HG02610 (cell line): ENCODE results near the gene EVPLL.
"Not testable (repeated sequence)": the region's sequence is repeated elsewhere in the genome, so short reads cannot be mapped to it uniquely, and the experiment has no call there.

Experiments
- ATAC-seq: cut with Tn5 transposase; IDR thresholded peaks from one replicate; pipeline ENCODE4 v1.9.1; 2021; ENCODE audit warnings: mild to moderate bottlenecking, moderate library complexity; ENCODE audit not compliant: unreplicated experiment

The EVPLL gene

DNA sequence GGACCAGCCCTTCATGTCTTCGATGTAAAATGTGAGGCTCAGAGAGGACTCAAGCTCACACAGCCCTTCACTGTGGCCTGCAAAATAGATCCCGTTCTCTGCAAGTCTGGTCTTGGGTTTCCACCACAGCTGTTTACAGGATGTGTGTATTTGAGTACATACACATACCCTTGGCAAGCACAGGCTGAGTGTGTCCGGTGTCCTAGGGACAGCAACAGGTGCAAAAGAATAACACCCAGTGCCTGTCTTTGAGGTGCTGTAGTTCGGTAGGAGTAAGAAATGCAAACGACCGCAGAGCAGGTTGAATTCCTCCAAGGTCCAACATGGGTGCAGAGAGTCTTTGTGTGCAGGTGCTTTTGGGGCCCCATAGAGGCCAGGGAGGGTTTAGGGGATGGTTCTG, 44.9 kb downstream of the EVPLL start:
- not testable (repeated sequence) for ATAC-seq

DNA sequence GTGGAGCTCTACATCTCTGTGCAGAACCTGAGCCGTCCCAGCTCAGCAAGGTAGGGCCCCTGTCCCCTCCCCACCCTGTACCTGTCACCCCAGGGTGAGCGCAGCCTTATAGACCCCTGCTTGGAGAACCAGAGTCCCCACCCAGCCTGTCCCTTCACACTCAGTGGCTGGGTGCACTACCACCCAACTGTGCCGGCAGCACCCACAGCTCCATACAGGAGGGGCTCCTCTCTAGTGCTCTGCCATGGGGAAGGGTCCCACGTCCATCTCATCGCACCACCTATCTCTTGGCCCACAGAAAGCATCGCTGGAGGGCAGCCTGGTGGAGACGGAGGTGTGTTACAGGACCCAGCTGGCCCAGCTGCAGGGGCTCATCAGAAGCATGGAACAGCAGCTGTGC, 45.4 kb downstream of the EVPLL start:
- not testable (repeated sequence) for ATAC-seq

DNA sequence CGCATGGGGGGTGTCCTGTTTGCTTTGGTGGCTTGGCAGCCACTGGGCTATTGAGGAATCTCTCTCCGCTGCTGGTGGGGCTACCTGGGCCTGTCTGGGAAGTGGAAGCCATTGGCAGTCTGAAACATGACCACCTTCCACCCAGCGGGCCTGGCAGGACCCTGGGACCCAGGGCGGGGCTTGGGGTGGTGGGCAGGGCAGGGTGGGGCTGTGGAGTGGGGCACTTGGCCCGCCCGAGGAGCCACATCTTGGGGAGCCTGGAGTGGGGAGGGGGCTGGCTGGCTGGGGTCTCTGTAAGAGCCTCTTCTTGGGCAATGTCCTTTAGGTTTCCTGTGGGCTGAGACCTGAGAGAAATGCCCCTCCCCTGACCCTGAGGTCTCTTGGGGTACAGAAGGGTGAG, 48.0 kb downstream of the EVPLL start:
- not testable (repeated sequence) for ATAC-seq

DNA sequence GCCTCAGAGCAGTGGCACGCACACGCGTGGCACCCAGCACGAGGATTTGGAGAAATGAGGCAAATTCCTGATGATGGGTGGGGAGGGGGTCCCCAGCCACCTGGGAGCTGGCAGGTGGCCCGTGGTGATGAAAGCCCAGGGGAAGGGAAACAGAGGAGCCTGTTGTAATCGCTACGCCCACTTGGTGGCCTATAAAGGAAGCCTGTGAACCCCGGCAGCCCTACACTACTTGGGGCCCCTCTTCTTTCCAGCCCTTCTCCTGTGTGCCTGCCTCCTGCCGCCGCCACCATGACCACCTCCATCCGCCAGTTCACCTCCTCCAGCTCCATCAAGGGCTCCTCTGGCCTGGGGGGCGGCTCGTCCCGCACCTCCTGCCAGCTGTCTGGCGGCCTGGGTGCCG, 49.1 kb downstream of the EVPLL start:
- ATAC-seq: not testable (repeated sequence)

DNA sequence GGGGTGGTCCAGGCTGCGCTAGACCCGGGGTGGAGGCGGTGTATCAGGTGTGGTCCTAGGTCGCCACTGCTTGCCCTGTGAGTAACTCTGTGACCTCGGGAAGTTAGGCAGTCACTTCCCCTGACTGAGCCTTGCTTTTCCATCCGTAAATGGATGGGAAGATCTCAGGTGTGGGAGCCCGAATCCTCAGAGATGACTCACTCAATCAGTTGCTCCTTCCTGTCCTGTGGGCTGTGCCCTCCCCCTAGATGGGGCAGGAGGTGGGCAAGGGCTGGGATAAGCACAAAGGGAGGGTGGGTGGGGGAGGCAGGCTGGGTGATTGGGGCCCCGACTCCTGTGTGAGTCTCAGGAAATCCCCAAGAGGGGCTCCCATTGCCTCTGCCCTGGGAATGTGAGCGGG, 54.6 kb downstream of the EVPLL start:
- ATAC-seq: not testable (repeated sequence)
